Stimulated activated CD8-positive, alpha-beta memory T cell treated with anti-CD3 and anti-CD28 coated beads, Interleukin-12 subunit alpha, Interleukin-12 subunit beta, amount 100 ng/mL, for 1 hour (primary cell): ENCODE results near the gene LYST.
"Not testable (repeated sequence)": the region's sequence is repeated elsewhere in the genome, so short reads cannot be mapped to it uniquely, and the experiment has no call there.

Source experiments
- DNase-seq: peaks from one replicate; pipeline ENCODE4 v3.0.0-alpha.2; 2020; ENCODE audit warnings: low read depth

Gene LYST

DNA sequence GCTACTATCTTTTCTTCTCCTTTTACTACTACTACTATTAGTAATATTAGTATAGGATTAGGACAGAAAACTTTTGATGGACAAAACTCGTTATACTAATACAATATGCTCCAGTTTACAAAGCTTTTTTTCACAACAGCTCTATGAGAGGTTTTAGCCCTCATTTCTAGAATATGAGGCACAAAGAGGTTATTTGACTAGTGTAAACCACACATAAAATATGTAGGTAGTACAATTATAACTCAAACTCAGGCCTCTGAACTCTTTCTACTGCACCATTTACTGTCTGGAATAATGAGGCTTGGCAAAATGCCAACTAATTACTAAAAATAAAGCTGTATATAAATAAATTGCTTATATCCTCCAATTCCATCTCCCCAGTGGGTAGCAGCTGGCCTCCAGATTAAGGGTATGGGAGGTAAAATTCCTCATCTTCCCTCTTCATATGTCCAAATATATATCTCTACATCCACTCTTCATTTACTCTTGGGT, 99.9 kb downstream of the LYST start:
- no peak for DNase-seq

DNA sequence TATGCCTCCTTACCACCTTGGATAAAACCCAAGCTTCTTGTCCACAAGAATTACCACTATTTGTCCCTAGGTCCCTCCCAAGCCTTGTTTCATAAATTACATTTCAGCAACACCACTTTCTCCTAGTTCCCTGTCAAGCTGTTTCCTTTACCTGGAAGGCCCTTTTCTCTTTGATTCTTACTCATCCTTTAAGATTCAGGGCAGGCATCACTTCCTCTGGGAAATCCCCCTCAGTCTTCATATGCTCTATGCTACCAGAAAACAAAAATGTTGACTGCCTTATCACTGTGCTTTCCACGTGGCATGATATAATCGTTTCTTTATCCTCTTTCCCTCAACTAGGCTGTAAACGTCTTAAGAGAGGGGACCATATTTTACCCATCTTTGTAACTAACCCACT, 102.7 kb downstream of the LYST start:
- no peak for DNase-seq

DNA sequence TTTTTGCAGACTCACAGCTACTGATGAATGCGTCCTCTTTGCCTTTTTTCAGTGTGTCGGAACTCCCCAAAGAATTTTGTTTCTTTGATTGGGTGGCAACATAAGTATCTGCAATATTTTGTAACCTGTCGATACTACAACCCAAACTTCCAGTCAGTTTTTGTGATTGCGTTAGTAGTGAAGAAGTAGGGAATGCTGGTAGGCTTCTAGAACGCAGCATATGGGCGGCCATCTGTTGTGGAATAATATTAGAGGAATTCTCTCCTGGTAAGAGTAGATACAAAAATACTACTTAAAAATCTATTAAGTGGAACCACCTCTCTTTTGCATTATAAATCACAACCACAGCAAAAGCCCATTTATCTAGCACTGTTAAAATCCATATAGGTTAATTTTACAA, 107.4 kb downstream of the LYST start:
- DNase-seq, result no peak

DNA sequence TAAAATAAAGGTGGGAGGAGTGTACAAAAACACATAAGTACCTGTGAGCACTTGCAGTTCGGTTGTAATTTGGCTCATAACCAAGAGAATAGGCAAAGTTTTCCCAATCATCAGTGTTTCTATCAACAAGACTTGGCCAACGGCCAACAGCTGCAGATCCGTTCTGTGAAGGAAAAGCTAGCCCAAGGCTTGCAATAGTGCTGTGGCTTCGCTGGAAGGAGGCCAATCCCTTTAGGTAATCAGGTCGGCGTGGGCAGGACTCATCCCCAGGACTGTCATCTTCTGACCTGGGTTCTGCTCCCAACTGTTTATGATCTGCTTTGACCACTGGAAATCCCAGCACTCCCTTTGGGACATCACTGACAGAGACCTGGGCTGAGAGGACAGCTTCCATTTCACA, 107.8 kb downstream of the LYST start:
- DNase-seq, result no peak

- DNase-seq, result no peak
Observed at GRCh38 chr1:235757587-235758096, 109.1 kb downstream of the LYST start.

GRCh38 chr1:235754186-235754585, 112.5 kb downstream of the LYST start:
- not testable (repeated sequence) for DNase-seq

GRCh38 chr1:235749755-235750300, 116.9 kb downstream of the LYST start:
- no peak for DNase-seq

DNA sequence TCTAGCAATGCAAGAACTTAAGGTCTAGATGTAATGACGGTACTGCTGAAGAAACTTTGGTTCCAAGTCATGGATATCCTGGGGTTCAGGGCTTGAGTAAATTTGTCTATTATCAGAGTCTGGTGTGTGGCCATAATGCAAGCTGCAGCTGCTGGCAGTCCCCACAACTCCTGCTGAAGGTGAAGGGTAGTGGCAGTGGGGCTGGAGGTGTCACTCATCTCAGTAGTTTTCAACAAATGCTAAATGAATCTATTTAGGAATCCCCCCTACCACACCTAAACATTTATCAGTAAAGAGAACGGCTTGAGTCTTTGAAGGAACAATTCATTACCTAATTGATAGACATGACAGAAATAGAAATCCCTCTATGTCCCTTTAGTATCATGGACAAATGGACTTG, 118.0 kb downstream of the LYST start:
- no peak for DNase-seq

DNA sequence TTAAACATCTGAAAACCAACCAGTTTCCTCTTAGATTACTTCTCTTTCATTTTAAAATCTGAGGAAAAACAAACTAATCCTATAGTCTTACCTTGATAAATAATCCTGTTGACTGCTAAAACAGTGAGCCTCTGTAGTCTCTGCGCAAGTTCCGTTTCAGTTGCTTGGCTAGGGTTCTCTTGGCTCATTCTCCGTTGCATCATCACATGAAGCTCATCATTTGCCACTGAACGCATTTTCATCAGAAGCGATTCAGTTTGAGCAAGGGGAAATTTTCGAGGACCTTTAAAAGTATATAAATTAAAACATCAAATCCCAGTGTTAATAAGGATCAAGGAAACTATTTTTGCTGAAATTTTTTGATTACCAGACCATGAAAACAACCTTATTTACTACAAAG, 120.5 kb downstream of the LYST start:
- no peak for DNase-seq

- no peak for DNase-seq
Observed at GRCh38 chr1:235745503-235746136, 121.1 kb downstream of the LYST start.

DNA sequence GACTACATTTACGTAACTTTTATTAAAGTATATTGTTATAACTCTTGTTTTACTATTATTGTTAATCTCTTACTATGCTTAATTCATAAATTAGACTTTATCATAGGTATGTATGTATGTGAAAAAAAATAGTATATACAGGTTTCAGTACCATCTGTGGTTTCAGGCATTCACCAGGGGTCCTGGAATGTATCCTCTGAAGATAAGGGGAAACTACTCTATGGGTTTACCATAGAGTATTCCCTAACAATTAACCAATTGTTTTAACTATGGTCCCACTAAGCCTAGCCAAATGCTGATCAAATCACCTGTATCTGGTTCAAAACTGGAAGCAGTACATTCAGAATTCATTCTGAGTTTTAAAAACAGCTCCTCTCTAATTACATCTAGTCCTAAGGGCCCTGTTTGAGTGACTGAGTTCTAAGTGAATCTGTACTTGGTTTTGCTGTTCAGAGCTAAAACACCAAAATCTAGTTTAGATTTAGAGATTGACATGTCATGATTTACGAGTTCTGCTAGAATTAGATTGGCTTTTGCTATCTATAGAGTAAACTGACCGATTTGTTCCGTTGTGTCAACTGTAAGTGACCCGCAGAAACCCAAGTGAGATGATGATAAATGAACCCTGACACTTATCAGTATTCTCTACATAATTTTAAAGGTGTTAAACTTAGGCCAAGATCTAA, 123.6 kb downstream of the LYST start:
- no peak for DNase-seq

DNA sequence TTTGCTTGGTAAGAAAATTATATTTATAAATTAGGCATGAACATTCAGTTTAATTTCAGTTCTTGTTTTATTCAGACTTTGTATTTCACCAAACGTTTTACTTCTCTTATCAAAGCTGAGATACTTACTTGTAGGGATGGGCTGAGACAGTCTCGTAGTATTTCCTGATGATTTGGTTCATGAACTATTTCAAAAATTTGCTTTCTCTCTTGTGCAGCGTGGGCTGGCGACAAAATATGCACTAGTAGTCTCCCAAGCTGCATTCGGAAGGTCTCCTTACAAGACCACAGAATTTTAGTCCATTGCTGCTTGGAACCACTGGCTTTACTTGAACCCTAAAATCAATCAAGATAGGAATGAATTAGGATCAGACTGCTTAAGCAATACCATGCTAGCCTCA, 125.4 kb downstream of the LYST start:
- DNase-seq, result no peak

GRCh38 chr1:235739631-235740030, 127.1 kb downstream of the LYST start:
- DNase-seq, result no peak

DNA sequence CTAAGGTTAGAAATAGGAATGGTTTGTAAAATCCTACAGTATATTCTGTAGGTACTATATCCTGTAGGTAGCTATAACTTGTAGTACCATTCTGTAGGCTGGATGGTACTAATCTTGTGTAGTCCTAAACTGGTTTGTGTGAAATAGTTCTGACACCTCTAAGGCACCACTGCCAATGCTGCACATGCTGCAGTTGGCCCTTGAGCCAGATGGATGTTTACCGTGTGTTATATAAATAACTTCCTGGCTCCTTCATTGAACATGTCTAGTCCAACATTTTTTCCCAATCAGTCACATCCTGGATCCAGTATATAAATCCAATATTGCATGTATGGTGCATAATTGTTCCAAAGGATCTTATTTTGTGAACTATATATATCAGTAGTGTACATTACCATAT, 127.6 kb downstream of the LYST start:
- DNase-seq, result no peak

DNA sequence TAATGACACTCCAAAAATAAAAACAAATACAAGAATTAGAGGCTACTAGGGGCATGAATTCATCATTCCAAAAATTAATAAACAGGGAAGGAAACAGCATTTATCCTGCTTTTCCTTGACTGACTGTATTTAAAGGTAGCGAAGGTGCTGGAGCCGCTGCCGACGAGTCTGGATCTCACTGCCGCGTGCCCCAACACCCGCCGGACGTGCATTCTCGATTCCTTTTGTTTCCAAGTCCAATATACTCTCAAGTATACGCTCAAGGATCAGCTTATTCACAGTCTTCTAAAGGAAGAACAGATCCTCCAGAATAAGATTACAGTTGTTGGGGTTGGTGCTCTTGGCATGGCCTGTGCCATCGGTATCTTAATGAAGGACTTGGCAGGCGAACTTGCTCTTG, 129.0 kb downstream of the LYST start:
- DNase-seq, result no peak

GRCh38 chr1:235736263-235736662, 130.4 kb downstream of the LYST start:
- DNase-seq, result no peak

DNA sequence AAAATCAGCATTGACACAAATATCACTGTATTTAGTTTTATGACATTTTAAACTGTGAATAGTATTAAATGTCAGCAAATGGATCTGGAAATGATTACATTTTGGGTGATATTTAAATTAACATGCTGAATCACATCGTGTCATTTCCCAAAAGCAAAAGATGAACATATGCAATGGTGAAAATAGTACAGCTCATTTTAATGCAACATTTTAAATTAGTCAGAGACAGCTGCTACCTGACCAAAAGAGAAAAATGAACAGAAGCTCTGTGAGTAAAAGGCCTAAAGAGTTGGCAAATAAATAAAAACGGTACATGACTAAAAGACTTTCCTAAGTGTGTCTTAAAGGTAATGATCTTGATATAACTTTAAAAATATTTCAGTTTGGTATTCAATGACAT, 131.1 kb downstream of the LYST start:
- no peak for DNase-seq

DNA sequence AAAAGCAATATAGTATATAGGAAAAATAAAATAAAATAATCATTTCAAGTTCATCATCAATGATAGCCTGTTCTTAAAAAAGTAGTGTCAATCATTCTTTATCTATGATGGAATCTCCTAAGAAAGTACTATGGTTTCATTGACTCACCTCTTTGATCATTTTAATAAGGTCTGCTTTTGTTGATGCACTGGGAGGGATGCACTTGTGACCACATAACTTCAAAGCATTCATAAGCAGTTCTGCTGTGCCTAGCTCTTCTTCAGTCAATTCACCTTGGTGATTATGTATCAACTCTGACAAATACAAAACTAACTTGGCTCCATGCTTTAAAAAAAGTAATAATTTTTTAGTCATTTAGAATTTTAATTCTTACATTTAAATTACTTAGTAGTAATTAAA, 132.4 kb downstream of the LYST start:
- no peak for DNase-seq

DNA sequence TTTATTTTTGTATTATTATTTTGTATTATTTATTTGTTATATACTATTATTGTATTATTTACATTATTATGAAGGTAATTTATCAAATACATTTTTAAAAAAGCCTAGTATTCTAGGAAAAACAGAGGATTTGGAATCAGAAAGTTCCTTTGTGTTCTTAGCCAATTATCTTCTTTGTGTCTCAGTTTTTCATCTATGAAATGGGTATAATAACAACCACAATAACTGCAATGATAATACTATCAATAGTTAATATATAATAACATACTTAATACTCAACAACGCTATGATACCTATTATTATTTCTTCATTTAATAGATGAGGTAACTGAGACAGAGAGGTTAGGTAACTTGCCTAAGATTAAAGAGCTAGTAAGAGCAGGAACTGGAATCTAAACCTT, 136.7 kb downstream of the LYST start:
- no peak for DNase-seq

- no peak for DNase-seq
Observed at GRCh38 chr1:235726557-235726956, 140.1 kb downstream of the LYST start.

GRCh38 chr1:235725434-235725833, 141.3 kb downstream of the LYST start:
- no peak for DNase-seq

- DNase-seq, result no peak
Observed at GRCh38 chr1:235724730-235725129, 142.0 kb downstream of the LYST start.

GRCh38 chr1:235722858-235723257, 143.8 kb downstream of the LYST start:
- no peak for DNase-seq
